Stimulated activated CD4-positive, alpha-beta T cell treated with anti-CD3 and anti-CD28 coated beads, TNF-alpha, amount 100 ng/mL, for 1 hour (primary cell): Measurements from ENCODE around the gene STK32C.
"Not testable (repeated sequence)": the region's sequence is repeated elsewhere in the genome, so short reads cannot be mapped to it uniquely, and the experiment has no call there.

Experiments used
- DNase-seq, 3 donors: peaks; one replicate each; pipeline ENCODE4 v3.0.0-alpha.2; 2020; ENCODE audit warnings: low read depth in 3 of 3, low spot score in 1 of 3

STK32C gene

DNA sequence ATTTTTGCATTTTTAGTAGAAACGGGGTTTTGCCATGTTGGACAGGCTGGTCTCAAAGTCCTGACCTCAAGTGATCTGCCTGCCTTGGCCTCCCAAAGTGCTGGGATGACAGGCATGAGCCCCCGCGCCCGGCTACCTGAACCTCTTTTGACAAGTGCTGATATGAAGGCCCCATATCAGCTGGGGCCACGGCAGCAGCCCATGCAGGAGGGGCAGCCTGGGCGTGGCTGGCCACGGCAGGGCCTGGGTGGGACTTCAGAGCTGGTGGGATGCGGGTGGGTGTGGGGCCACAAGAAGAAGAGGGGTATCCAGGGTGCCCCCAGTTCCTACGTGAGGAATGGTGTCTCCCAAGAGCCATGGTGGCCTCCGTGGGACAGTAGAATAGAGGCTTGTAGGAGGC is 31.1 kb upstream of the STK32C start:
- DNase-seq, result no peak

DNA sequence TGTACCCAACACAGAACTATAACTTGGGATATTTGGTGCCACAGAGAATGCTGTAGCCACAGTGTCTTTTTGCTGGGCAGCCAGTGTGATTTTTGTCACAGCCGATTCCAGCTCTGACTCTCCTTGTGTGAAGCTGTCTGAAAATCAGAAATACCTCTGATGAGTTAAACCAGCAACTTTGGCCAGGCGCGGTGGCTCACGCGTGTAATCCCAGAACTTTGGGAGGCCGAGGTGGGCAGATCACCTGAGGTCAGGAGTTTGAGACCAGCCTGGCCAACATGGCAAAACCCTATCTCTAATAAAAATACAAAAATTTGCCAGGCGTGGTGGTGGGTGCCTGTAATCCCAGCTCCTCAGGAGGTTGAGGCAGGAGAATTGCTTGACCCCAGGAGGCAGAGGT is 30.1 kb upstream of the STK32C start:
- not testable (repeated sequence) for DNase-seq

DNA sequence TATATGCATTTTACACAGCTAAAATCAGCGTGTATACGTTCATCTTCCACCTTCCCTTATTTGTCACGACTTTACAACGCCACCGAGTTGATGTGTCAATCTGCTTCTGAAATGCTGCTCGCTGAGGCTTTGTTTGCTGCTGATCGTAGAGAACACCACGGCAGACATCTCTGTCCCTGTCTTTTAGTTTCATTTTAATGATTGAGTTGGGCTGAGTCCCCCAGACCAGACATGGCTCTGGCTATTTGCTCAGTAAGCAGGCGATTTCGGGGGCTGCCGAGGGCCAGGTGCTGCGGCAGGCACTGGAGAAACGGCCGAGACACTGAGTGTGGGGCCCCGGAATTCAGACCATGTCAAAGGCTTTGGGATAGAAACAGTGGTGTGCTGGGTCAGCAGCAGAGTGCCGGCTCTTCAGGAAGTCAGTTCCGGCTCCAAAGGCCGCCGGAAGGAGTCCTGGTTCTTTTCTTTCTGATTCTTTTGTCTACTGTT is 29.2 kb upstream of the STK32C start:
- no peak for DNase-seq

DNA sequence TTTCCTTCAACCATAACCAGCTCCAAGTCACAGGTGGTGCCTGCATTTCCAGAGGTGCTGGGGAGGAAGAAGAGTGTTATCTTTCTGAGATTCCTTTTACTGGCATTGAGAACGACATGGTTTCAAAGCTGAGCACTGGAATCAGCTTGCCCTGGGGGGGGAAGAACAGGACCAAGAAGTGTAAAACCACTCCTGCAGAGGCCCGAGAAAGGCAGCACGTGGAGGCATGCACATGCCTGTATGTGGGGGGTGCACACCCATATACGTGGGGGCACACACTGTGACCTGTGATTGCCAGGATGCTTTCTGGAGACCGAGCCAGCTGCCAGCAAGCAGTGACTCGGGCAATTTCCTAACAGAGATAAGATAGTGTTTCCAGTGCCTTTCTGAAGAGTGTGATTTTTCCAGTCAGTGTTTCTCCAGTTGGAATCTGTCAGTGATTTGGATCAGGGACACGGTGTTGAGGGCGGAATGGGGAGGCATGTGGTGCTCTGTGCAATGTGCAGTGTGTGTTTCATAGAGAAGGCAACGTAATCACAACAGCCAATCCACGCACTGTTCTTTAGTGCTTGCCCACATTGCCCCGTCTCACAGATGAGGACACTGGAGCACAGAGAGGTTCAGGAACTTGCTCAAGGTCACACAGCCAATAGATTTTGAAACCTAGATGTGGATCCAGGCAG is 28.5 kb upstream of the STK32C start:
- DNase-seq, result no peak

DNA sequence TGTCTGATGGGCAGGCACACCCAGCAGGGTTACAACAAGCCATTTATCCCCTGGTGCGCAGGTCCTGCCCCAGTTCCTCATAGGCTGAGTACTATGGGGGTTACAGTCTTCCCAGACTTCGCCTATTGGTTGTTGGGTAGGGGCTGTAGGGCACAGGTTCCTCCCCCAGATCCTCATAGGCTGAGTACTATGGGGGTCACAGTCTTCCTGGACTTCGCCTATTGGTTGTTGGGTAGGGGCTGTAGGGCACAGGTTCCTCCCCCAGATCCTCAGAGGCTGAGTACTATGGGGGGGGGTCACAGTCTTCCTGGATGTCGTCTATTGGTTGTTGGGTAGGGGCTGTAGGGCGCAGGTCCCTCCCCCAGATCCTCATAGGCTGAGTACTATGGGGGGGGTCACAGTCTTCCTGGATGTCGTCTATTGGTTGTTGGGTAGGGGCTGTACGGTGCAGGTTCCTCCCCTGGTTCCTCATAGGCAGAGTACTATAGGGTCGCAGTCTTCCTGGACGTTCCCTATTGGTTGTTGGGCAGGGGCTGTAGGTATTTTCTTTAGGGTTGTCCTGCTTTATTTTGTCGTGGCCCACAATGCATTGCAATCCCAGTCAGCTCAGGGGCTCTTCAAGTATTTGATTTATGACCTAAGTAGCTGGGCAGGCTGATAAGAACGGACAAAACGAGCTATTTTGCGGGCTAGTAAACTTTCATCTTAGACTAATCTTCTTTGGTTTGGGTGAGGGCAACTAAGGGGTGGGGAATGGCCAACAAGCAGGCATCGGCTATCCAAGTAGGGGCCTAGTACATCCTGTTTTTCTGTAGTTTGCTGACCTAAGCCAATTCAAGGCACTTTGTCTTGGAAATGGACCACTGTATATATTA is 27.7 kb upstream of the STK32C start:
- no peak for DNase-seq

DNA sequence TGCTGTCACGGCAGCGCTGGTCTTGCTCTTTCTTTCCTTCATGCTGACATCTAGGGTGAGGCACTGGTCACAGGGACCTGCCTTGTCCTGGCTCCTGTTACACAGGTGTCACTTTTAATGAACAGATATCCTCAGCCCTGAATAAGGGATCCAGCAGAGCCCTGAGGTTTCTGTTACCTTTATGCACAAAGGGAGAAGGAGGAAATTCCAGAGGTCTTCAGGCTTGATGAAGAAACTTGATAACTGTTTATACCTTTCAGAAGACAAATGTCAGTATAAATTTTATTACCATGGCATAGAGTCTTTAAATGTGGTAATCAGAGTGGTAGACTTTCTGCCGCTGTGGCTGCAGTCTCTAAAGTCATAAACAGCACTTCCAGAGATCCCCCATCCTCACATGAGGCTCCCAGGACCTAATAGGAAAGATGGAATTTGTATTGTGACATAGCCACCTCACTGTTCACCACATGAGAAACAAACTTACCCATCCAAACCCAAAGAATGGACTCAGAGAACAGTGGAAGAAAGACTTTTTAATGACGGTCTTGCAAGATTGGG is 27.0 kb upstream of the STK32C start:
- DNase-seq, result no peak

DNA sequence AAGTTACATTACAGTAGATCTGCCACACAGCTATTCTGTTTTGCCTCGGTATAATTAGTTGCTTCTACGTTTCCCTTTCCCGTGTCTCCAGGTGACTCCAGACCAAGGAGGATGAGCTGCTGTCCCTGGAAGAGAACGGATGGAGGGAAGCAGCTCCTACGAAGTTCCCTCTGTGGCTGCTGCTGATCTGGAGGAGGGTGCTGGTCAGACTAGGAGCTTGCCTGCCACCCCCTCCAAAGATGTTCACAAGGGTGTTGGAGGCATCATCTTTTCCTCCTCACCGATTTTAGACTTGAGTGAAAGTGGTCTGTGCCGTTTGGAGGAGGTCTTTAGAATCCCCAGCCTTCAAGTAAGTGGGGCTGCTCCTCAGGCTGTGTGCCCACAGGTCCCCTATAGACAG is 25.6 kb upstream of the STK32C start:
- no peak for DNase-seq

DNA sequence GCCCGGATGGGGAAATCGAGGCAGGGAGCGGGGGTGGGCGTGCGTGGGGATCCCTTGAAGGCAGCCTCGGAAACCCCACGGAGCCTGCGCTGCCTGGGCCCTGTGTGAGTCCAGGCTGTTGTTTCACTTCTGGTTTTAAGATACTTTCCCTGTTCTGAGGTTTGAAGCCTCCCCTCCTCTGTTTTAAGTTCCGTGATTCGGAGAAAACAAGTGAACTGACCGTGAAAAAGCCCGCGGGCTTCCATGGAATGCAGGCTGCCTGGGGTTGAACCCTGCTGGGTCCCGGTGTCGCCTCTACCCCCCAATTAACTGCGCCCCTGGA is 24.6 kb upstream of the STK32C start:
- no peak for DNase-seq

DNA sequence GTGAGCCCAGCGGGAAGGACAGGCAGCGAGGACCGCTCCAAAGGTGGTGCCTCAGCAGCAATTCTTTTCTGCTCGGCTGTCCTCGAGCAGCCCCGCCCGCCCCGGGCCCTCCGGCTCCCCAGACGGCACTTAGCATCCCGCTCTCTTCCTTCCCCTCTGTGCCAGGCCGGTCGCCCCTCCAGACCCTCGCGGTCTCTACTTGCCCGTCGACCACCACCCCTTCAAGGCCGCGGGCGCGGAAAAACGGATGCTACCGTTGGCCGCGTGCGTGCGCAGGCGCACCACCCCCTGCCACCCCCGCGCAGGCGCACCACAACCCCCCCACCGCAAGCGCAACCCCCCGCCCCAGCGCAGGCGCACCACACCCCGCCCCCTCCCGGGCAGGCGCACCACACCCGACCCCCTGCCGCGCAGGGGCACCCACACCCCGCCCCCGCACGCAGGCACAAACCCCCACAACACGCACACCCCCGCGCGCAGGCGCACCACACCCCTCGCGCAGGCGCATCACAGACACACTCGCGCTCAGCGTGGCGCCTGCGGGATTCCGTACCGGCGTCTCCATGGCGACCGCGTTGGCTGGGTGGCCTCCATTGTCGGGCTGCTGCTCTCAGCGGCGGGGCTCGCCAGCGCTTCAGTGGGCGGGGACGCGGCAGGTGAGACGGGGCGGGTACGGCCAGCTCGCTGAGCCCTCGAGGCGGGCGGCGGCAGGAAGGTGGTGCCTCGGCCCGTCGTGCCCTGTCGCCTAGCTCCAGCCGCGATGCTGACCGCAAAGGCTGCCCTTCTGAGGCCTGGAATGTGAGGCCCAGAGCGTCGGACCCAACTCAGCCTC is 24.1 kb upstream of the STK32C start, which contains the start of gene LRRC27:
LRRC27 (plus strand) TSS at position 593 of the 832 bp plus-strand sequence. CDS start 1,332 bp downstream, outside the sequence.
- peak; percentile 99 to 100 (median 100) for DNase-seq

DNA sequence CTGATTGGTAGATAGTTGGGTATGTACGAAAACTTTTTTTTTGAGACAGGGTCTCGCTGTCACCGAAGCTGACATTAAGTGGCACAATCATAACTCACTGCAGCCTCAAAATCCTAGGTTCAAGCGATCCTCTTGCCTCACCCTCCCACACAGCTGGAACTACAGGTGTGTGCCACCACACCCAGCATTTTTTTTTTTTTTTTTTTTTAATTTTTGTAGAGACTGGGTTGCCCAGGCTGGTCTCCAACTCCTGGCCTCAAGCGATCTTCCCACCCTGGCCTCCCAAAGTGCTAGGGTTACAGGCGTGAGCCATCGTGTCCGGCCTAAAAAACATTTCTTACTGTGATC is 22.7 kb upstream of the STK32C start:
- DNase-seq, result no peak

DNA sequence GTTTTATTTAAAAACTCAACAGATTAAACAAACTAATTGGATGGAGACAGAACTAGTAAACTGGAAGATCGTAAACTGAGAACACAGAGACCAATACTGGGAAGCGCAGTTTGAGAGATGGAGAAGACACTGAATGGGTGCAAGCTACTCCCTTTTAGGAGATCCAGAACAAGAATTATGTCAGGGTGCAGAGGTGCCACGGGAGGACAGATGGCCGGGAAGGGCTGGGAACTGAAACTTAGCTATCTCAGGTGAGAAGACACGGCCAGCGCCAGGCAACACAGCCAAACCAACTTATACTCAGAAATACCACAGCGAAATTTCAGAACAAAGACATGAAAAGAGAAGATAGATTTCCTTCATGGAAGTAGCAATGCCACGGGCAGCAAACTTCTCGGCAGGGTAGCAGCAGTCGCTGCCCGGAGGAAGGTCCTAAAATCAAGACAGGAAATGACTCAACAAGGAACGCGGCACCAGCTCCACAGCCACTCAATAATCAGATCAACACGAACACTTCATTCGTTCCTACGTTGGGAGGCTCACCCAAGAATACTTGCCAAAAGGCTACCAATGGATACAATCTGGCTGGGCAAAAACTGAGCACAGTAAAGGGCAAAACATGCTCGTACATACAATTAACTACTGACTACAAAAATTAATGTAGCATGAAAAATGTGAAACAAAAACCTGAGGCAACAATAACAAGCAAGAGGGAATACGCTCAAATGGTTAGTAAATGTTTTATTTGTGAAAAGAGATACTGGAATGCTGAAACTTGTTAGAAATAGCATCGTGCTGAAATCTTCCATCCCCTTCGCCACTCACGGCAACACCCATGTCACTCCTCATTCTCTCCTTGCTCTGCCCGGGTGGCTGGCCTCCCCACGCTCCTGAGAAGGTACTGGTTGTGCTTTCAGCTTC is 22.1 kb upstream of the STK32C start:
- DNase-seq, result no peak

DNA sequence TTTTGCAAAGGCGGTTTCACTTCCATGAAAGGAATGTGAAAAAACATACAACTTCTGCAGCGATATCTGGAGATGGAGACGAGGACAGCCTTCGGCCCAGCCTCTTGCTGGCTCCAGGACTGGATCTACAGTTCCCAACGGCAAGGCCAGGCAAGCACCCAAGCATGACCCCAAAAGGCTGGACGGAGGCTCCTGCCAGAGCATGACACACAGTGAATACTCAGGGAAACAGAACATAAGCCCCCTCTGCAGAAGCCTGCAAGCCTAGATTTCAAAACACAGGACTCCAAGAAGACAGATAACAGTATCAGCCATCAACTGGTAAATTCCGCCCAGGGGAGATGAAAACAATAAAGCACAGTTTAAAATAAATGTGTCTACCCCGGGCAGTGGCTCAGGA is 21.0 kb upstream of the STK32C start:
- no peak for DNase-seq

DNA sequence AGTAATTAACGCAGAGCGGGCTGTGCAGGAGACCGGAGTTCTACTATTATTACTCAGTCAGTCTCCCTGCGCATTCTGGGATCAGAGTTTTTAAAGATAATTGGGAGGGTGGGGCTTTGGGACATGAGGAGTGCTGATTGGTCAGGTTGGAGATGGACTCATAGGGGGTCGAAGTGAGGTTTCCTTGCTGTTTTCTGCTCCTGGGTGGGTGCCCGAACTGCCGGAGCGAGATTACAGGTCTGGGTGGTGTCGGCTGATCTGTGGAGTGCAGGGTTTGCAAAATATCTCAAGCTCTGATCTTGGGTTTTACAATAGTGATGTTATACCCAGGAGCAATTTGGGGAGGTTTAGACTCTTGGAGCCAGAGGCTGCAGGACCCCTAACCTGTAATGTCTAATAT is 20.4 kb upstream of the STK32C start:
- DNase-seq, result no peak

DNA sequence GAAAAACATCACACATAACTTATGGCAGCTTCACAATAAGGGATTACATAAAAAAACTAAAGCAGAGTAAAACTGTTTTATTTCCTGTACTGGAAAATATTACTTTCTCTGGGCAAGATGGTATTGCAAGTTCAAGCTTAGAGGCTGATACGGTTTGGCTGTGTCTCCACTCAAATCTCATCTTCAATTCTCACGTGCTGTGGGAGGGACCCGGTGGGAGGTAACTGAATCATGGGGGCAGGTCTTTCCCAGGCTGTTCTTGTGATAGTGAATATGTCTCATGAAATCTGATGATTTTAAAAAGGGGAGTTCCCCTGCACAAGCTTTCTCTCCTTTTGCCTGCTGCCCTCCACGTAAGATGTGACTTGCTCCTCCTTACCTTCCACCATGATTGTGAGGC is 19.2 kb upstream of the STK32C start:
- peak in 1 of 3 donors; percentile 29 for DNase-seq

DNA sequence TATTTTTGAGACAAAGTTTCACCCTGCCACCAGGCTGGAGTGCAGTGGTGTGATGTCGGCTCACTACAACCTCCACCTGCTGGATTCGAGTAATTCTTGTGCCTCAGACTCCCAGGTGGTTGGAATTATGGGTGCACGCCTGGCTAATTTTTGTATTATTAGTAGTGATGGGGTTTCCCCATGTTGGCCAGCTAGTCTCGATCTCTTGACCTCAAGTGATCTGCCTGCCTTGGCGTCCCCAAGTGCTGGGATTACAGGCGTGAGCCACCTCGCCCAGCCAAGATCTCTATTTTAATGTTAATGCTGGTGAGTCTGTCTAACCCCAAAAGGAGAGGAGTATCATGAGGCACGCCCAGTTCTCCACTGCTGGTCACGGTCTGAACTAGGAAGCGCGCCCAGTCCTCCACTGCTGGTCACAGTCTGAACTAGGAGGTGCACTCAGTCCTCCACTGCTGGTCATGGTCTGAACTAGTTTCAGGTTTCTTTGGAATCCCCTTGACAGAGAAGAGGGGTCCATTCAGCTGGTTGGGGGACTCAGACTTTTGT is 18.7 kb upstream of the STK32C start:
- DNase-seq, result no peak

DNA sequence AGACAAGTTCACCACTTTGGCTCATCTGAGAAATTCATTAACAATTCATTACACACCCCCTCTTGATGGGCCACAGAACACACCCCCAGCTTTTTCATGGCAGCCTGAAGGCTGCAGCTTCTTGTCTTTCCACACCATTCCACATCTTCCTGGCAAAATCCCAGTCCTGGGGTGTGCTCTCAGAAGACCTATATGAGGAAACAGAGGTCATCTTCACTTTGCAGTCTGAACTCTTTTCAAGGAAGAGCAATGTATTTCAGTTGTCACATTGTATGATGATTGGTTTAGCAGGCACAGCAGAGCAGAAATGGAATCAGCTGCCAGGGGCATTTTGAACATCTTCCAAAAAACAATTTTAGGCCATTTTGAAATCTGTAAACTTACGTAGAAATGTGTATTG is 16.4 kb upstream of the STK32C start:
- no peak for DNase-seq

DNA sequence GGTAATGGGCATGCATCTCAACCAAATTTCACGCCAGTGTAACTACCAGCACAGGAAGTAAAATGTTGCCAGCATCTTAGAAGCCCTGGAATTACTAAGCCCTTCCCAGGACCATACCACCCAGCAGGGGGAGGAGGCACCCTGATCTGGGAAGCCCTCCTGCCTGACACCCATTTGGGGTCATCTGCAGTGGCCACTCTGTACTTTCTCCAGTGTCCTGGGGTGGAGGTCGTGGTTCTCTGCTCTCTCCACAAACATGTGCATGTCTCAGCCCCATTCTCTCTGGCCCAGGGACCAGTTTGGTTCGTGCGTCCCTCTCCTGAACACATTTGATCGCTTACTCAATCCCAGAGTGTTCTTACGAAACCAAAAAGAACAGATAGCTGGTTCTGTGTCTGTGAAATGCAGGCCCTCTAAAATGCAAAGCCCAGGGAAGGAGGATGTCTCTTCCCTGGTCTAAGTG is 14.9 kb upstream of the STK32C start:
- no peak for DNase-seq

DNA sequence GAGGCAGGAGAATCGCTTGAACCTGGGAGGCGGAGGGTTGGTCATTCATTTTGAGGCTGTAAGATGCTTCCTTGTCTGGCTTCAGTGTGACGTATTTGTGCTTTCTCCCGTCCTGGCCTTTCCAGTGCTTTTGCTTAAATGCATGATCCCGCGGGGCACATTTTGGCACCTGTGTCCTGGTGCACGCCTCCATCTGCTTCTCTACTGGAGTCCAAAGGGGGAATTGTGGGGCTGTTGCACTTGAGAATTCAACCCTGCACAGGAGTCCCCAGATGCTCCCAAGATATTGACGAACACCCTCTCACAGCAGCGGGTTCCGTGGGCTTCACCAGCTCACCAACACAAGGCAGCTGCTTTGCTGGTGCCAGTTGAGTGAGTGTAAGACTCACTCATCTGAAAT is 14.0 kb upstream of the STK32C start:
- DNase-seq, result no peak

DNA sequence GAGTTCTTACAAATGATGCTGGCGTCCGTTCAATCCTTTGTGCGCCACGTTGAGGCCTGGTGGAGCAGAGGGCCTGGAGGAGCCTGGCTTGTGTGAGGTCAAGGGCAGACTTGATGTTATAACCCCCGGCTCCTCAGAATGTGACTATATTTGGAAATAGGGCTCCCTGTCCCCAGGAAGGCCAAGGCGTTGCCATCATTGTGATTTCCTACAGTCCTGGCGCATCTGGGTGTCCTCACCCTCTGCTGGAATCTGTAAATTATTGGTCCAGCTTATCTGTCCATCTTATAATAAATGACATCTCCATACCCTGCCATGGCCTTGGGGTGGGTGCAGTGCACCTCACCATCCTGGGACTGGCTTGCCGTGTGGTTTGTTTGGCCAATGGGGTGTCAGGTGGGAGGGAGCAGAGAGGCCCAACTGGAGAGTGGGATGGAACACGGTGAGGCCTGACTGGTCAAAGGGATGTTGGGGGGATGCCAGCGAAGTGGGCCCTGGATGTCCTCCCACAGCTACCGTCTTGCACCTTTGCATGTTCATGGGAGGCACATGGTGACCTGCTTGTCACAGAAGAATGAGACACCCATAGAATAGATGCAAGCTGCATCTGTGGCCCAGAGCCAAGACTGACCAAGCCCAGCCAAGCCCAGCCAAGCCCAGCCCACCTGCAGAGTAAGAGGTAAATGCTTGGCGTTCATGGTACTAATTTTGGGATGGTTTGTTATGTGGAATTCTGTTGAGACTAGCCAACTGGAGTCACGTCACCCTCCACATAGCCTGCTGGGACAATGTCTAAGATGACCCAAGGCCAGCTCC is 13.1 kb upstream of the STK32C start:
- no peak for DNase-seq
